GM23338 (cell line): ENCODE data around the gene JAZF1. TPM values are rescaled to one million over a fixed set of nuclear protein-coding genes. Genes with fewer than 3 reads are reported as not detected.

Experiments used
- ATAC-seq: fragments of 200-7000 bp; cut with Tn5 transposase; 3 replicates; pipeline ENCODE4 v1.9.1; 2020
- DNase-seq: peaks from one replicate; pipeline ENCODE4 v3.0.0-alpha.2; 2015; ENCODE audit warnings: low spot score
- H2AFZ ChIP-seq: fragments of 200-600 bp; sonication (generic); 2 replicates; pipeline ENCODE4 v1.8.0; 2016; ENCODE audit warnings: antibody characterized with exemption, mild to moderate bottlenecking, moderate library complexity
- H3F3A ChIP-seq: fragments of 200-600 bp; sonication (generic); replicated peaks from 2 replicates; pipeline ENCODE4 v1.8.0; 2017; ENCODE audit warnings: antibody characterized with exemption, mixed run types, low read depth
- H3K27ac ChIP-seq: fragments of 200-600 bp; sonication (generic); 2 replicates; pipeline ENCODE4 v1.6.1; 2016; ENCODE audit warnings: low read depth
- H3K27me3 ChIP-seq: fragments of 200-600 bp; sonication (generic); 2 replicates; pipeline ENCODE4 v1.8.0; 2016; ENCODE audit warnings: mild to moderate bottlenecking, mixed run types, moderate library complexity; ENCODE audit not compliant: insufficient read depth
- H3K36me3 ChIP-seq: fragments of 200-600 bp; sonication (generic); 2 replicates; pipeline ENCODE4 v1.8.0; 2016; ENCODE audit warnings: mild to moderate bottlenecking; ENCODE audit not compliant: insufficient read depth
- H3K4me1 ChIP-seq: fragments of 200-600 bp; sonication (generic); 2 replicates; pipeline ENCODE4 v1.8.0; 2016; ENCODE audit warnings: mild to moderate bottlenecking, moderate library complexity; ENCODE audit not compliant: insufficient read depth
- H3K4me2 ChIP-seq: fragments of 200-600 bp; sonication (generic); 2 replicates; pipeline ENCODE4 v1.7.1; 2017; ENCODE audit warnings: mixed run types
- H3K4me3 ChIP-seq: fragments of 200-600 bp; sonication (generic); 2 replicates; pipeline ENCODE4 v1.6.1; 2016; ENCODE audit warnings: mixed run types
- H3K79me2 ChIP-seq: fragments of 200-600 bp; sonication (generic); replicated peaks from 2 replicates; pipeline ENCODE4 v1.8.0; 2017; ENCODE audit warnings: mild to moderate bottlenecking; ENCODE audit not compliant: insufficient read depth
- H3K9me2 ChIP-seq: fragments of 200-600 bp; sonication (generic); 2 replicates; pipeline ENCODE4 v1.8.0; 2017; ENCODE audit not compliant: insufficient read depth
- H4K20me1 ChIP-seq: fragments of 200-600 bp; sonication (generic); replicated peaks from 2 replicates; pipeline ENCODE4 v1.8.0; 2017; ENCODE audit warnings: mild to moderate bottlenecking; ENCODE audit not compliant: insufficient read depth
- H3K27ac Mint-ChIP-seq: 2 replicates; pipeline ENCODE4 v1.8.0; 2020; ENCODE audit warnings: inconsistent platforms, mild to moderate bottlenecking, moderate library complexity, mixed read lengths
- H3K27me3 Mint-ChIP-seq: 3 replicates; pipeline ENCODE4 v1.8.0; 2022; ENCODE audit warnings: low read depth, mild to moderate bottlenecking, moderate library complexity, mixed read lengths, inconsistent platforms; ENCODE audit not compliant: insufficient read depth, poor library complexity
- H3K36me3 Mint-ChIP-seq: 3 replicates; pipeline ENCODE4 v1.8.0; 2021; ENCODE audit warnings: low read depth, mild to moderate bottlenecking, inconsistent platforms, moderate library complexity, mixed read lengths
- H3K4me1 Mint-ChIP-seq: 3 replicates; pipeline ENCODE4 v1.8.0; 2020; ENCODE audit warnings: mild to moderate bottlenecking, inconsistent platforms, mixed read lengths
- H3K4me3 Mint-ChIP-seq: 3 replicates; pipeline ENCODE4 v1.8.0; 2021; ENCODE audit warnings: moderate library complexity, mild to moderate bottlenecking, inconsistent platforms, mixed read lengths
- H3K9me3 Mint-ChIP-seq: 3 replicates; pipeline ENCODE4 v1.8.0; 2020; ENCODE audit warnings: moderate library complexity, mild to moderate bottlenecking, inconsistent platforms, mixed read lengths
- CREB1 ChIP-seq: fragments of 250-450 bp; sonication (Bioruptor Pico); IDR thresholded peaks from 2 replicates; pipeline ENCODE4 v1.5.0; 2020; ENCODE audit warnings: low read depth, mild to moderate bottlenecking, moderate library complexity
- EZH2 ChIP-seq: fragments of 200-600 bp; sonication (generic); IDR thresholded peaks from one replicate; pipeline ENCODE4 v1.8.0; 2017; ENCODE audit warnings: antibody characterized with exemption, mild to moderate bottlenecking, low read depth; ENCODE audit not compliant: unreplicated experiment
- JUNB ChIP-seq: IDR thresholded peaks from one replicate; pipeline ENCODE4 v1.6.1; 2016; ENCODE audit warnings: antibody characterized with exemption; ENCODE audit not compliant: unreplicated experiment
- NANOG ChIP-seq: IDR thresholded peaks from 2 replicates; pipeline ENCODE4 v1.6.1; 2016; ENCODE audit warnings: antibody characterized with exemption, borderline replicate concordance
- POLR2AphosphoS5 ChIP-seq: IDR thresholded peaks from 2 replicates; pipeline ENCODE4 v1.6.1; 2016; ENCODE audit warnings: antibody characterized with exemption, low read depth
- REST ChIP-seq: IDR thresholded peaks from one replicate; pipeline ENCODE4 v1.6.1; 2018; ENCODE audit warnings: antibody characterized with exemption; ENCODE audit not compliant: unreplicated experiment
- STAT1 ChIP-seq: IDR thresholded peaks from one replicate; pipeline ENCODE4 v1.6.1; 2016; ENCODE audit warnings: antibody characterized with exemption; ENCODE audit not compliant: unreplicated experiment
- ZNF114 ChIP-seq: fragments of 250-450 bp; sonication (Bioruptor Pico); IDR thresholded peaks from 2 replicates; pipeline ENCODE4 v1.5.0; 2020; ENCODE audit warnings: mild to moderate bottlenecking, moderate library complexity
- ZNF331 ChIP-seq: fragments of 250-450 bp; sonication (Bioruptor Pico); IDR thresholded peaks from 2 replicates; pipeline ENCODE4 v1.5.0; 2020; ENCODE audit warnings: low read depth, mild to moderate bottlenecking, moderate library complexity
- ZNF462 ChIP-seq: fragments of 250-450 bp; sonication (Bioruptor Pico); IDR thresholded peaks from 2 replicates; pipeline ENCODE4 v1.5.0; 2020; ENCODE audit warnings: mild to moderate bottlenecking, moderate library complexity
- polyA plus RNA-seq: library from polyadenylated mRNA; unstranded; fragments of >200 nt; fragmentation: Nextera tagmentation; extraction: Ambion mirVana; gene quantifications from 2 replicates; pipeline ENCODE4 v1.2.1, GENCODE V29; 2016
- total RNA-seq: library from RNA; depleted of rRNA; stranded (reverse); fragments of >200 nt; shearing (Covaris generic); gene quantifications from 2 replicates; pipeline ENCODE4 v1.2.3, GENCODE V29; 2014
- TF ChIP-seq, protein P1 (sequence below), 2 experiments: fragments of 200-600 bp in 1 of 2; sonication (generic) in 1 of 2; conservative IDR thresholded peaks; 2 replicates each; pipeline versions ENCODE4 v1.5.1 to v1.6.1; 2016 to 2017; ENCODE audit warnings: antibody characterized with exemption in 2 of 2, low read depth in 2 of 2, mild to moderate bottlenecking in 2 of 2, moderate library complexity in 1 of 2

Gene JAZF1
- total and polyA plus RNA-seq, 2 experiments from 2014 or later, result 12.2 to 22.2 TPM

- H4K20me1 ChIP-seq, result no peaks in the 10 kb centered on the region
- no peak overlapping the region for H3K4me3 Mint-ChIP-seq
- no peak overlapping the region for H2AFZ ChIP-seq
- H3K4me1 ChIP-seq, result no peaks in the 10 kb centered on the region; the same call in 1 of the 2 replicates
- H3K27ac Mint-ChIP-seq, result no peak overlapping the region
- H3F3A ChIP-seq, result no peaks in the 10 kb centered on the region
- TF ChIP-seq JUNB, result no peak
- TF ChIP-seq POLR2AphosphoS5, result no peak
- no peak for TF ChIP-seq CREB1
- TF ChIP-seq REST, result no peak
- TF ChIP-seq EZH2, result no peak
- TF ChIP-seq ZNF114, result no peak
- TF ChIP-seq, protein P1, sequence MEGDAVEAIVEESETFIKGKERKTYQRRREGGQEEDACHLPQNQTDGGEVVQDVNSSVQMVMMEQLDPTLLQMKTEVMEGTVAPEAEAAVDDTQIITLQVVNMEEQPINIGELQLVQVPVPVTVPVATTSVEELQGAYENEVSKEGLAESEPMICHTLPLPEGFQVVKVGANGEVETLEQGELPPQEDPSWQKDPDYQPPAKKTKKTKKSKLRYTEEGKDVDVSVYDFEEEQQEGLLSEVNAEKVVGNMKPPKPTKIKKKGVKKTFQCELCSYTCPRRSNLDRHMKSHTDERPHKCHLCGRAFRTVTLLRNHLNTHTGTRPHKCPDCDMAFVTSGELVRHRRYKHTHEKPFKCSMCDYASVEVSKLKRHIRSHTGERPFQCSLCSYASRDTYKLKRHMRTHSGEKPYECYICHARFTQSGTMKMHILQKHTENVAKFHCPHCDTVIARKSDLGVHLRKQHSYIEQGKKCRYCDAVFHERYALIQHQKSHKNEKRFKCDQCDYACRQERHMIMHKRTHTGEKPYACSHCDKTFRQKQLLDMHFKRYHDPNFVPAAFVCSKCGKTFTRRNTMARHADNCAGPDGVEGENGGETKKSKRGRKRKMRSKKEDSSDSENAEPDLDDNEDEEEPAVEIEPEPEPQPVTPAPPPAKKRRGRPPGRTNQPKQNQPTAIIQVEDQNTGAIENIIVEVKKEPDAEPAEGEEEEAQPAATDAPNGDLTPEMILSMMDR (conservative IDR thresholded peaks at IDR 0.05; ENCODE audit: low read depth in 2 of 2), result no peak
- no peak for TF ChIP-seq ZNF331
- TF ChIP-seq ZNF462 (CRISPR knock-in tag), result no peak
- no peak for TF ChIP-seq NANOG
- TF ChIP-seq STAT1, result no peak
- peaks cover 7% of the 10 kb centered on the region for H3K36me3 ChIP-seq
- DNase-seq, result no peak
- no peaks in the 10 kb centered on the region for H3K9me3 Mint-ChIP-seq
- H3K4me3 ChIP-seq, result no peak overlapping the region
- ATAC-seq, result no peak
- H3K27me3 Mint-ChIP-seq, result peaks cover 3% of the 10 kb centered on the region
- no peaks in the 10 kb centered on the region for H3K27me3 ChIP-seq
- H3K36me3 Mint-ChIP-seq, result no peaks in the 10 kb centered on the region
- H3K79me2 ChIP-seq, result no peaks in the 10 kb centered on the region
- no peak overlapping the region; the same call in 1 of the 2 replicates for H3K27ac ChIP-seq
- H3K4me2 ChIP-seq, result no peak overlapping the region
- no peaks in the 10 kb centered on the region; the same call in 1 of the 2 replicates for H3K9me2 ChIP-seq
- H3K4me1 Mint-ChIP-seq, result peaks cover 7% of the 10 kb centered on the region
Measured at GRCh38 chr7:27835376-27835775, 345.2 kb downstream of the JAZF1 start.
